Measurements from ENCODE around the gene ZNF302.

The ZNF302 gene

GRCh38 chr19:34732612-34733211 is 55.2 kb downstream of the ZNF302 start:
- DNase-seq (ENCODE audit: low spot score), result no peak

- no peak for DNase-seq (ENCODE audit: low spot score)
Measured at GRCh38 chr19:34733266-34733745, 55.8 kb downstream of the ZNF302 start.

- DNase-seq (ENCODE audit: low spot score), result peak; percentile 93
Measured at GRCh38 chr19:34733746-34734536, 56.5 kb downstream of the ZNF302 start, which contains the start of gene ZNF181. ZNF181 (plus strand) TSS chr19:34734243; CDS start chr19:34735038, 795 bp downstream.

- DNase-seq (ENCODE audit: low spot score), result no peak
Measured at GRCh38 chr19:34734537-34735103, 57.1 kb downstream of the ZNF302 start.
